ENCODE data around the gene ROCK2.

The ROCK2 gene

GRCh38 chr2:11312770-11313471 is 31.5 kb downstream of the ROCK2 start:
- DNase-seq (ENCODE audit: insufficient read length, low spot score), result no peak
- no peak for FAIRE-seq

- DNase-seq (ENCODE audit: insufficient read length, low spot score), result no peak
- FAIRE-seq, result no peak
Observed at GRCh38 chr2:11311543-11311942, 32.9 kb downstream of the ROCK2 start.

- DNase-seq (ENCODE audit: insufficient read length, low spot score) (no peak), FAIRE-seq (no peak)
Observed at GRCh38 chr2:11310212-11310611, 34.2 kb downstream of the ROCK2 start.

- FAIRE-seq, result no peak
- DNase-seq (ENCODE audit: insufficient read length, low spot score), result no peak
Observed at GRCh38 chr2:11309706-11310105, 34.7 kb downstream of the ROCK2 start.

- DNase-seq (ENCODE audit: insufficient read length, low spot score) (no peak), FAIRE-seq (no peak)
Observed at GRCh38 chr2:11307764-11308415, 36.5 kb downstream of the ROCK2 start.

- DNase-seq (ENCODE audit: insufficient read length, low spot score), result peak; percentile 12
- FAIRE-seq, result no peak
Observed at GRCh38 chr2:11305958-11306357, 38.5 kb downstream of the ROCK2 start.

- FAIRE-seq (no peak), DNase-seq (ENCODE audit: insufficient read length, low spot score) (no peak)
Observed at GRCh38 chr2:11305338-11305737, 39.1 kb downstream of the ROCK2 start.

- FAIRE-seq (no peak), DNase-seq (ENCODE audit: insufficient read length, low spot score) (no peak)
Observed at GRCh38 chr2:11304476-11304875, 40.0 kb downstream of the ROCK2 start.

- DNase-seq (ENCODE audit: insufficient read length, low spot score), result no peak
- no peak for FAIRE-seq
Observed at GRCh38 chr2:11303290-11304013, 41.0 kb downstream of the ROCK2 start.

- no peak for FAIRE-seq
- no peak for DNase-seq (ENCODE audit: insufficient read length, low spot score)
Observed at GRCh38 chr2:11299439-11299838, 45.0 kb downstream of the ROCK2 start.

GRCh38 chr2:11298592-11298991 is 45.8 kb downstream of the ROCK2 start:
- DNase-seq (ENCODE audit: insufficient read length, low spot score), result no peak
- no peak for FAIRE-seq

- DNase-seq (ENCODE audit: insufficient read length, low spot score), result no peak
- FAIRE-seq, result no peak
Observed at GRCh38 chr2:11296401-11296800, 48.0 kb downstream of the ROCK2 start.

GRCh38 chr2:11292464-11293255 is 51.8 kb downstream of the ROCK2 start:
- FAIRE-seq, result no peak
- DNase-seq (ENCODE audit: insufficient read length, low spot score), result no peak

GRCh38 chr2:11290713-11291112 is 53.7 kb downstream of the ROCK2 start:
- no peak for FAIRE-seq
- DNase-seq (ENCODE audit: insufficient read length, low spot score), result no peak

GRCh38 chr2:11290211-11290610 is 54.2 kb downstream of the ROCK2 start:
- no peak for DNase-seq (ENCODE audit: insufficient read length, low spot score)
- FAIRE-seq, result no peak

- no peak for DNase-seq (ENCODE audit: insufficient read length, low spot score)
- no peak for FAIRE-seq
Observed at GRCh38 chr2:11288431-11288830, 56.0 kb downstream of the ROCK2 start.

GRCh38 chr2:11286749-11287148 is 57.7 kb downstream of the ROCK2 start:
- DNase-seq (ENCODE audit: insufficient read length, low spot score) (no peak), FAIRE-seq (no peak)

GRCh38 chr2:11286323-11286722 is 58.1 kb downstream of the ROCK2 start:
- DNase-seq (ENCODE audit: insufficient read length, low spot score) (no peak), FAIRE-seq (no peak)

- no peak for DNase-seq (ENCODE audit: insufficient read length, low spot score)
- FAIRE-seq, result no peak
Observed at GRCh38 chr2:11285499-11285898, 58.9 kb downstream of the ROCK2 start.

- DNase-seq (ENCODE audit: insufficient read length, low spot score), result no peak
- no peak for FAIRE-seq
Observed at GRCh38 chr2:11281186-11281585, 63.2 kb downstream of the ROCK2 start.

GRCh38 chr2:11280713-11281112 is 63.7 kb downstream of the ROCK2 start:
- DNase-seq (ENCODE audit: insufficient read length, low spot score) (no peak), FAIRE-seq (no peak)

Measured in HTR-8/SVneo (cell line).